HG03442 (cell line): ENCODE data around the gene COA4.
"Not testable (repeated sequence)": the region's sequence is repeated elsewhere in the genome, so short reads cannot be mapped to it uniquely, and the experiment has no call there.

Source experiments
- ATAC-seq: cut with Tn5 transposase; IDR thresholded peaks from one replicate; pipeline ENCODE4 v1.9.1; 2021; ENCODE audit warnings: mild to moderate bottlenecking, moderate library complexity; ENCODE audit not compliant: unreplicated experiment

COA4 gene

DNA sequence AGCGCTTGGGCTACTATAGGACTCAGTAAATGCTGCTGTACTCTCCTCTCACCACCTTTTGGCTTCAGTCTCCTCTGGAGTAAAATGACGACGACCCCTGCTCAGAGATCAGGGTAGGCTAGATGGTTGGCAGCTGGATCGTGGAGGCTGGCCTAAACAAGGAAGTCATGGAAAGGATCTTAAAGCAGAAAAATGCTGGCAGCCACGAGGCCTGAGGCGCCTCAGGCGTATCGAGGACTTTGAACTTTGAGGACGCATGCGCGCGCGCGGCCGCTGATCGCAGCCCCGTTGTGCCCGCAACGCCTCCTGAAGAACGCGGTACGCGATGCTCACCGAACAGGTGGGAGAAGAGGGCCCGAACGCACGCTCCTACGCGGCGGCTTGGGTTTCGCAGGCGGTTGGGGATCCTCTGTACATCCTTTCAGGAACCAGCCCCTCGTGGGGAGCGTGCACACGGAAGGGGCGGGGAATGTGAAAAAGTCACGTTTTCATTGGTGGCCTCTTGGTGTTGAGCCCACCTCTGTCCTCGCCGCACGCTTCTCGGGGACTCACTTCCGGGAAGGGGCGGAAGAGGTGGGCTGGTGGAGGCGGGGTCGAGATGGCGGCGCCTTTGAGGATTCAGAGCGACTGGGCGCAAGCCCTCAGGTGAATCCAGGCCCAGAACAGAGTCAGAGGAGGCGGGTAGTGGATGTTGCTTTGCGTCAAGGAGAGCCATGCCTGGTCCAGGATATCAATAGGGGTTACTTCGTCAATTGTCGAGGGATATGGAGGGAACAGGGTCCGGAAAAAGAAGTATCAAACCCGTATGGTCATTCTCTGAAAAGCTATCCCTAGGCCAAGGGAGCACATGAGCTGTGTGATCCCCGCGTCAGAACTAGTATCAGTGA is at the start of gene COA4, which contains the start of gene PAAF1:
COA4 (minus strand) TSS at position 423 of the 887 bp plus-strand sequence. CDS start 3,468 bp downstream, outside the sequence.
PAAF1 (plus strand) TSS at position 576 of the 887 bp plus-strand sequence; CDS start at position 599, 23 bp downstream.
- peak; percentile 98 for ATAC-seq

DNA sequence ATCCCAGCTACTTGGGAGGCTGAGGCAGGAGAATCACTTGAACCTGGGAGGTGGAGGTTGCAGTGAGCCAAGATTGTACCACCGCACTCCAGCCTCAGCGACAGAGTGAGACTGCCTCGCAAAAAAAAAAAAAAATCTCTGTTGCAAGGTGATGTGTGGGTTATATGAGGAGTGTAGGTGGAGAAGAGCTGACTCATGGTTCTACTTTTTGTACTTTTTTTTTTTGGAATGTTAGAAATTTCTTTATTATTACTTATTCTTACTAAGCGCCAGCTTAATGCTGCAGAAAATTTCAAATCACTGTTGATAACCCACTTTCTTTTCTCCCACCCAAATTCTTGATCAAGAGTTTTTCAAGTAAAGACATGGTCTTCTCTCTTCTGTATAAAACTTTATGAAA is 44.5 kb upstream of the COA4 start:
- no peak for ATAC-seq

DNA sequence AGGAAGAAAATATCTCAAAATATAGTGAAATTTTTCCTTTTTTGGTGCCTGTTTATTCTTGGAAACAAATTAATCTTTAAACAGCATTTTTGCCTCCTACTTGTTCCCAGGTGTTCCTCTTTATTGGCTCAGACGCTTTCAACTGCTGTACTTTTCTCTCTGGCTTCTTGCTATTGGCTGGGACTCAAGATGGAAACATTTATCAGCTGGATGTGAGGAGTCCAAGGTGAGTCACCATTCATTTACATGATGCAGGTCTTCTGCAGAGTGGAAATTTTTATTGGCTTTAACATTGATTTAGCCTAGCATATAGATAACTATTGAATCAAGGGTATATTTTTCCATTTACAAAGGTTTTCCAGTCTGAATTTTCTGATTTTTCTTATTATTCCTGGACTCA is 39.8 kb upstream of the COA4 start:
- ATAC-seq = no peak

DNA sequence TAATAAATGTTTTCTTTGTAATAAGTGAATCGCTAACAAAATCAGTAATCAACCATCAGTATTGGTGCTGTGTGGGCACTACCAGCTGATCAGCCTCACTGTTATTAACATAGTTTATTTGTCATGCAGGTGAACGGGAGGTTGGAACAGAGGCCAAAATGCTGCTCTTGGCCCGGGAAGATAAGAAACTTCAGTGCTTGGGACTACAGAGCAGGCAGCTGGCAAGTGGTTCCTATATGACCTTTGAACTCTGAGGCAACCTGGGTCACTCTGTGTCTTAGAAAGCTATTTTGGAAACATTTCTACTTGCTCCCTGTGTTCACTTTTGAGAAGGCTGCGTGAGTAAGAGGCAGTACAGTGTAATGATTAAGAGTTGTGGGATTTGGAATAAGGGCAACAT is 37.6 kb upstream of the COA4 start:
- no peak for ATAC-seq

DNA sequence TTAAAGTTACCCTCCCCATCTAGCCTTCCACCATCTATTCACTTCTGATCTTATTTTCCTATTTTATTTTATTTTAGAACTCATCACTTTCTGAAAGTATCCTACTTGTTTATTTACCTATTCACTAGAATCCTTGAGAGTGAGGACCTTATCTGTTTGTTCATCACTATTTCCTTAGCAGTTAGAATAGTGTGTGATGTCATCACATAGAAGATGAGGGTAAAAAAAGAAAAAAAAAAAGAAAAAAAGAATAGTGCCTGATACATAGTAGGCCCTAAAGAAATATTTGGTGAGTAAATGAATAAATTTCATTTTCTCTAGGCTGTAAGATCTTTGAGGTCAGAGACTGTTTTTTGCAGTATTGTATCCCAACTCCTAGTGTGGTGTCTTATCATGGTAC is 36.8 kb upstream of the COA4 start:
- ATAC-seq = no peak

DNA sequence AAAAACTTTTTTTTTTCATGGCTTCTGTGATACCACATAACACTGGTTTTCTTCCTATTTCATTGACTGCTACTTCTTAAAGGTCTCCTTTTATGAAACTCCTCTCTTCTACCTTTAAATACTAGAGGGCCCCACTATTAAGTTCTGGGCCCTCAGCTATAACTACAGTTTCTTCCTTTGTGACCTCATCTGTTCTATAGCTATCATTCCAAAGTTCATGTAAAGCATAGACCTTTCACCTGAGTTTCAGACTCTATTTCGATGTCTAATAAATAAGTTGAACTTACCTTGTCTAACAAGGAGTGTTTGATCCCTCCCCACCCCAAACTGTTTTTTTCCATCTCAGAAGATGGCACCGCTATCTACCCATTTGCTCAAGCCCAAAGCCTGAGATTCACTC is 35.4 kb upstream of the COA4 start:
- ATAC-seq = no peak

DNA sequence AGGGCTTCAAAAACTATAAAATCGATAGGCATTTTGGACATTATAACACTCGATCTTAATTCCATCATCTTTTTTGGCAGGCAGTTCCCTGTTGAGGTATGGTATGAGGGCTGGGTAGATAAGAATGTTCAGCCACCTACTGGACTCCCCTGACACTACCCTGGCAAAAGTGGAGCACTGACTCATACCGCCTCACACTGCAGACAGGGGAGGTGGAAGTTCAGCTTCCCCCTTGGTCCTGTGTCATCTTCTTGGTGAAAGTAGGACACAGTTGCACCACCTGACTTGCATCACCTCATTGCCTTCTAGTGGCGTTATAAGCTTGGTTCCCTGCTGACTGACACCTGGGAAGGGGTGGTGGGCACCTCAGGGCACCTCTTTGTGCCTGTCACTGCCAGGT is 30.5 kb upstream of the COA4 start:
- no peak for ATAC-seq

DNA sequence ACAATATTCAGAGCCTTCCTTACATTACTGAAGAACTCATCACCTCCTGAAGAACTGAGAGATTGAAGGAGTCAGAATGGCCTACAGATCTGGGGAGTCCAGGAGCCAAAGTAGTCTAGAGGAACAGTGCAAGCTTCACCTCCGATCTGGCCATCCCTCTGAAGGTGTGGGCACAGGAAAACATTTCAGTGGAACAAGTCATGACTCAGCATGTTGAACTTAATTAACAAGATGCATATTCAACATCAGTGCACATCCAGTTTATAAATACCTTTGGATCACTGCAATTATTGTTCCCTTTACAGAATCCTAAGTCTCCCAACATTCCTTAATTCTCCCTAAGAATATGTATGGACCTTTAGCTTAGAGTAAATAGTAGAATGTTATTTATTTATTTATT is 25.7 kb upstream of the COA4 start:
- ATAC-seq = no peak

DNA sequence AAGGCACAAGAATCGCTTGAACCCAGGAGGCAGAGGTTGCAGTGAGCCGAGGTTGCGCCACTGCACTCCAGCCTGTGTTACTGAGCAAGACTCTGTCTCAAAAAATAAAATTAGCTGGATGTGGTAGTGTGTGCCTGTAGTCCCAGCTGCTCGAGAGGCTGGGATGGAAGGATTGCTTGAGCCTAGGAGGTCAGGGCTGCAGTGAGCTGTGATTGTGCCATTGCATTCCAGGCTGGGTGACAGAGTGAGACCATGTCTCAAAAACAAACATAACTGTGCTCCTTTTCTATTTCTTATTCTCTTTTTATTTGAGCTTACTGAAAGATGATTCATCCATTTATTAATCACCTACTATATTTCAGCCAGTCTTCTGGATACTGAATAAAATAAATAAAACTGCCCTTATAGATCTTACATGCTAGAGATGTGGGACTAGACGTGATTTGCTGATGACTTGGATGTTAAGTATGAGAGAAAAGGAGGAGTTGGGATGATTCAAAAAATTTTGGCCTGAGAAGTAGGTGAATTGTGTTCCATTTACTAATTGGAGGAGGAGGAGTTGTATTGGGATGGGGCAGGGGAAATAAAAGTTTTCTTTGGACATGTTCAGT is 18.2 kb upstream of the COA4 start:
- ATAC-seq = no peak

DNA sequence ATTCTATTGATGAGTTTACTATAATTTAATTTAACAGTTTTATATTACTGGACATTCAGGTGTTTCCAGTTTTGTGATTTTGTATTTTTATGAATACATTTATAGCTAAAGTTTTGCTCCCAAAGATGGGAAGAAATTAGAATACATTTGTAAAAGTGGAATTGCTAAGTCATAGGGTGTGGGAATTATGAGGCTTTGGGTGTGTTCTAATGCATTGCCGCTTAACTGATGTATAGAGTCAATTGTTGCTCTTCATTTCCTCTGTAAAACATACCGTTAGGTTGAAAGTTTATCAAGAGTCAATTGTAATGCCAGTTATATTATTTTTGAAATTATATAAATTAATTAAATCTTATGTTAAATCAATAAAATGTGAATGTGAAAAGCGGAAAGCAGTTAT is 16.4 kb upstream of the COA4 start:
- ATAC-seq = no peak

DNA sequence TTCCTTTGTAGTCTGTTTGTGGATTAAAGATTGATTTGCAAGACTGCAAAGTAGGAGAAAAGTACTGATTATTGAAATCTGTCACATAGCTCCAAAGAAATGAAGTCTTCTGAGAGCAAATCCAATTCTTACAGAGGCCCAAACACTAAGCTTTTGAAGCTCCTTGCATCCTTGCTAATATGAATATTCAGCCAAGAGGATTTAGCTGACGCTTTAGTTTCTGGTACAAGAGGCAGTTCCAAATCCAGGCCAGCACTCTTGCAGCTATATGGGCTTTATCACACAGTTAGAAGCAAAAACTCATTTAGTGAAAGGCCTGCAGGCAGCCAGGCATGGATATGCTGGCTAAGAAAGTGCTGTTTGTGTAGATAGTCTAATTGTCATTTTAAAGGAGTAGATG is 12.9 kb upstream of the COA4 start:
- no peak for ATAC-seq

DNA sequence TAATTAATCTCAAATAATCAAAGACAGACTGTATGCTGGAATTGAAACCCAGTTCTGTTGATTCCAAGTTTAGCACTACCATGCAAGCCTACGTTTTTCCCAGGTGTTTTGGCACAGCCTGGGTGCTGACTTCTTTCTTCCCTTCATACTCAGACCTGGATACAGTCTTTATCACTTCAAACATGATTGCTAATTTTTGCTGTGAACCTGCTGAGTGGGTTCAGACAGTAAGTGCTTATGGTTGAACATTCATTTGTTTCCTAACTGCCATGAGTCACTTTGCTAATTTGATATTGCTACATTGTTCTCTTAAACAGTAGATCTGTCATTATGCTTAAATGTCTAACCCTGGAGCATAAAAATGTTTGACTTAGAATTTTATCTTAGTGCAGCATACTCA is 12.4 kb upstream of the COA4 start:
- no peak for ATAC-seq

DNA sequence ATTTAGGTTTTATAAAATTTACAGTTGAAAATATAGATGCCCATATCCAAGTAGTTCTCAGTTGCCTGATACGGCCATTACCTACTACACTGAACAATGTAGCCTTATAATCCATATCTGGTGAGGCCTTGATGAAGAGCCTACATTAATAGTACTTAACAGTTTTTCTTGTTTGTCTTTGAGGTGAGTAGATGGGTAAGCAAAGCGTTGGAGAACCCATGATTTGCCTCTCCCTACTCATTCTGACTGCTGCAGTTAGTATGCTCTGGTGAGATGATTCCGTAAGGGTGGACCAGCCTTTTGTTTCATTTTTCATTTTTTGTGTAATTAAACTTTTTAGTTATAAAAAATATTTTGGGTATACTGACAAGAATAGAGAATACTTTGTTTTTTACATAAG is 11.6 kb upstream of the COA4 start:
- ATAC-seq = no peak

DNA sequence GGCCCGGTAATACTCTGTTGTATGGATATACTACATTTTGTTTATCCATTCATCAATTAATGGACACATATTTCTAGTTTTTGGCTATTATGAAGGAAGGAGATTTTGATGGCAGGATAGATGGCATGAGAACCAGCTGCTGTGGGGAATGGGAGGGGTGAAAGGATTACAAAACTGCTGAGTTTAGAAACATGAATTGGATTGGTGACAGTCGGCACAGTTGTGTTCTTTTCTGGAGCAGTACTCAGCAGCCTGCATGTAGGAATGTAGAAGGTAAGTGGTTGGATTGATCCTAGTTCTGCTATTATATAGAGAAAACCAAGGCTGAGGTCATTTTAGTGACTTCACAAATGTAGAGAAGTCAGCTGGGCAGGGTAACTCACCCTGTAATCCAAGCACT is 7.2 kb upstream of the COA4 start:
- no peak for ATAC-seq

DNA sequence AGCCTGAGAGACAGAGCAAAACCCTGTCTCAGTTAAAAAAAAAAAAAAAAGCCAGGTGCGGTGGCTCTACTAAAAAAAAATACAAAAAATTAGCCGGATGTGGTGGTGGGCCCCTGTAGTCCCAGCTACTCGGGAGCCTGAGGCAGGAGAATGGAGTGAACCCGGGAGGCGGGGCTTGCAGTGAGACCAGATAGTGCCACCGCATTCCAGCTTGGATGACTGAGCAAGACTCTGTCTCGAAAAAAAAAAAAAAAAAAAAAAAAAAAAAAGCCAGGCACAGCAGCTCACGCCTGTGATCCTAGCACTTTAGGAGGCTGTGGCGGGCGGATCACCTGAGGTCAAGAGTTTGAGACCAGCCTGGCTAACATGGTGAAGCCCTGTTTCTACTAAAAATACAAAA is 3.8 kb upstream of the COA4 start:
- not testable (repeated sequence) for ATAC-seq

DNA sequence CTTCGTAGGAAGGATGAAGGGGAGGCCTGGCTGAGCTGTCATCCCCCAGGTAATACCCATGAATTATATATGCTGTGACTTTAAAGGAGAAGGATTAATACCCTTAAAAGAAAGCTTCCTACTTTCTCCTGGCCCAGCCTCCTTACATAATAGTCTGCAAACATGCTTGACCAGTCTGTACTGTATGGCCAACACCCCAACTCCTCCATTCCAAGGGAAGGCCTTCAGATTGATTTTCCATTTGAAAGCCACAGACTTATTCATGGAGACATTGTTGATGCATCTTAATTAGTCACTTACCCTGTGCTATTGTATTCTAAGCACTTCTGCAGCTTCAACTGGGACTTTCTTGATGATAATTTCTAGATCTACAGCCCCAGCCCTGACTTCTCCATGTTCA is 2.1 kb upstream of the COA4 start:
- no peak for ATAC-seq

DNA sequence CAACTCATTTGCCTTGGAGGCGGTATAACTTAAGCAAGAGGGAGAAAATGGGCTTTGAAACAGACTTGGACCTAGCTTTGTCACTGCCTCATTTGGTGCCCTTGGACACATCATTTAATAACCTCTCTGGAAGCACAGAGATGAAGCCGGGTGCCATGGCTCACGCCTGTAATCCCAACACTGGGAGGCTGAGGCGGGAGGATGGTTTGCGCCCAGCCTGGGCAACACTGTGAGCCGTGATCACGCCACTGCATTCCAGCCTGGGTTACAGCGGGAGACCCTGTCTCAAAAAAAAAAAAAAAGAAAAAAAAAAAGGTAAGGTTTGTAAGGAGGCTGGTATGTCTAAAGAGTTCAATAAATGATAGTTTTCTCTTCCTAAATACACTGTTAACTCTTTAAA is 806 bp downstream of the COA4 start:
- ATAC-seq = no peak

DNA sequence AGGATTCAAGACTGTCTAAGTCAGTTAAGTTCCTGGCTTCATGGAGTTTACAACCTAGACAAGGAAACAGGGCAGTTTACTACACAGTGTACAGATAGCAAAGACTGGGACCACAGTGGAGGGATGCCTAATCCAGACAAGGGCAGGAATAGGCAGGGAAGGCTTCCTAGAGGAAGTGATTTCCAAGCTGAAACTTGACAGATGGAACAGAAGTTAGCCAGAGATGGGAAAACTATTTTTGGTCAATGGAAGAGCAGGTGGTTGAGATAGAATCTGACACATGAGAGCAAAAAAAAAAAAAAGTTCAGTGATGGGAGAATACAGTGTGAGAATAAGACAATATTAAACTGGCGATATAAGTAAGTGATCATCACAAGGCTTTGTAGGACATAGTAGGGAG is 1.3 kb downstream of the COA4 start:
- no peak for ATAC-seq

DNA sequence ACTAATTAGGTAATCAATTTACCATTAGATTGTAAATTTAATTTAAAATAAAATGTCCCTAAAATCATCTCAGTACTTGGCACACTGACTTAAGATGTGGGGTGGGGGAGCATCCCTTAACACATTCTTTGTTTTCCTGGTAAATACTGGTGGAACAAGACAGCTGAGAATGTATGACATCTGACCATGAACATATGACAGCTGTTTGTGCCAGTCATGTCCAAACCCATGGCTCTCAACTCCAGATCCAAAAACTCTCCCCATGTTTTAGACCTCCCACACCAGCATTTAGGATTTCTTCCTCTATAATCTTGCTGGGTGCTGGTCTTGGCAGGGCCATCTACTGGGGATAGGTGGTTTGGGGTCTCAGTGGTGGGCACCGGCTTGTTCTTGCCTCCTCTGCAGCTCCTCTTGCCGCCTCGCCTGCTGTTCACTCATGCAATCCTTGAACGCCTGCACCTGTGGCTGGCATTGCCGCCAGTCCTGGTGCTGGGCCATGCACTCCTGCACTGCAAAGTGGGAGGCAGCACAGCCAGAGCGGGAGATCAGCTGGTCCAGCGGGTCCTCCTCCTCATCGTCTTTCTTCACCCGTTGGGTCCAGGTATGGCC is 3.8 kb downstream of the COA4 start:
- ATAC-seq = no peak

DNA sequence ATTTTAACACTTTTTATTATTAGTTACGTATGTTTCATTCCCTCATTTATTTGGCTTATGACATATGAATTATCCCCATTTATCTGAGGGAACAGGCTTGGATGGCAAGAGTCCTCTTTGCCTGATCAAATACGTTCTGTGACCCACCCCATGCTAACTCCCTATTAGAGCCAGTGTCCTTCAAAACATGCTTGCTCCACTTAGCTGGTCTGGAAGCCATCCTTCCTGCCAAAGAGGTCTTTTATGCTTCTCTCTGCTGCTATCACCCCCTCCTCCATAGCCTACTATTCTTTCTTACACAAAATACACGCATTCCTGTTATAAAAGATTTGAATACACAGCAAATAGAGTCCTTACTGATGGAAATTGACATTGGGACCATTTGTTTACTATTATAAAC is 6.4 kb downstream of the COA4 start:
- no peak for ATAC-seq

DNA sequence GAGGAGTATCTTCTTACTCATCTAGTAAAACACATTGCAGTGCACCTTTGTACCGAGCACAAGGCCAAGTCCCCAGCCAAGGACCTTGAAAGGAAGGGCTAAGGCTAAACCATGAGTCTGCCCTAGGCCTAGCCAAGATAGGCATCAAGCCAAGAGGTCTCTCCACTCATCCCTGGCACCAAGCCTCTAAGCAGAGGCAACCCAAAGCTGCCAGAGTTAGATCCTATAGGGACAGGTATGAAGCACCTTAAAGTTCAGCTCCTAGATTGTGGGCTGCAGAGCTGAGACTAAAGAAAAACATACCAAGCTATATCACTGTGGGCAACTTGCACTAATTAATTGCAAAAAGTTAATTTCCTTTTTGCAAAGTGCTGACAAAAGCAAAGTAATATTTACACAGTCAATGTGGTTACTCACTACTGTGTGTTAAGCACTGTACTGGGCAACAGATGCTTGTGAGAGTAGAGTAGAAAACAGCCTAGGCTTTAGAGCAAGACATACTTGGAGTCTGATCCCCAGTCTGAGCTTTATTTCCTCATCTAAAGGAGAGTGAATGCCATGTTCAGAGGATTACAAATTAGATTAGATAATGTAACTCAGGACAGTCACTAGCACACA is 7.2 kb downstream of the COA4 start:
- no peak for ATAC-seq

DNA sequence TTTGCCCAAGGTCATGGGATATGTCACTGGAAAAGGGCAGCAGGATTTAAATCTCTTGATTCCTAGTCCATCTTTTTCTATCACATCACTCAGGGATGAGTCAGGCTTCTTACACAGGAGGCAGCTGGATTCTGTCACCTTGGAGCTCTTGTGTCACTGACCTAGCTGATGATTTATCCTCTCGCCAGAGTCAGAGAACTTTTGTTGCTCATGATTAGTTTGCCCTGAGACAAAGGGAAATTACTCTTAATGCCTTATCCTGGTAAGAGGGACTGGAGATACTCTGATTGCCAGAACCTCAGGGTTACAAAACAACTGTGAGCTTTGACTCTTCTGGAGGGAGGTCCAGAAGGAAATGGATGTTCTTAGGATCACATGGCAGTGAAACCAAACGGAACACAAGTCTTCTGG is 10.1 kb downstream of the COA4 start:
- no peak for ATAC-seq
